Measurements from ENCODE around the gene DIP2A.

GRCh38 chr21:46544824-46545223, 86.1 kb downstream of the DIP2A start:
- no peak for TF ChIP-seq CTCF (optimal IDR thresholded peaks at IDR 0.05 in 1 of 3, IDR thresholded peaks at IDR 0.05 in 1 of 3, conservative IDR thresholded peaks at IDR 0.05 in 1 of 3; ENCODE audit: extremely low read depth in 1 of 3, insufficient read depth in 2 of 3, low read length in 3 of 3)
- no peak for TF ChIP-seq EZH2 (IDR thresholded peaks at IDR 0.05; ENCODE audit: low read length)

Data from keratinocyte (primary cell).